ENCODE data around the gene GPATCH2L.

DNA sequence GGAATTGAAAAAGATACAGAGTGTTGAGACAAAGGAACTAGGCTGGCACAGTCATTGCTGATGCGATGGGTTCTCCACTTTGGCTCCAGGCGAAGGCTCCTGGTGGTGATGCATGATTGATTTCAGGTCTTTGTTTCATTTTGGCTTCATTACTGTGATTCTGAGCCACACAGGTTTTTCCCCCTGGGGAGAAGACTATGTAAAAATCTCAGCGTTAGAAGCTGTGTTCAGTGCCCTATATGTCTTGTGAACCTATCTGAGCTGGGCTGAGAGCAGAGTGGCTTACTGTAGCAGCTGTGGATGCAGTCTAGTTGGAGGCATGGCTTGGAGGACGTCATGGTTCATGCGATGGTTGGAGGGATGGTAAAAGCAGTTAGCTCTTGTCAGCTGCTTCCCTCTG lies 54.0 kb downstream of the GPATCH2L start:
- TF ChIP-seq EZH2phosphoT487 (IDR thresholded peaks at IDR 0.05; ENCODE audit: borderline replicate concordance, low read length) = no peak
- TF ChIP-seq CTCF (IDR thresholded peaks at IDR 0.05; ENCODE audit: low read depth, low read length, poor library complexity, severe bottlenecking) = no peak
